HCT116 (cell line): ENCODE results near the gene KIF5A. TPM values are rescaled to one million over a fixed set of nuclear protein-coding genes. Genes with fewer than 3 reads are reported as not detected.

ENCODE experiments used
- ATAC-seq: fragments of 200-7000 bp; cut with Tn5 transposase; 2 replicates; pipeline ENCODE4 v1.9.1; 2020; ENCODE audit warnings: mild to moderate bottlenecking, moderate library complexity
- BruUV-seq: library from RNA; stranded (reverse); fragments of 400-500 nt; replicated peaks from 2 replicates; lab custom pipeline; 2021; lab: Mats Ljungman, UMichigan
- CTCF ChIA-PET: fragments of 300-600 bp; sonication (Branson Sonifier 250); formaldehyde crosslinking; loops from one replicate; lab custom pipeline; 2021; ENCODE audit warnings: antibody characterized with exemption; lab: Charles Lee
- POLR2A ChIA-PET: fragments of 300-600, 350-600 bp; sonication (Branson Sonifier 250); formaldehyde crosslinking; loops from one replicate; lab custom pipeline; 2021; ENCODE audit warnings: antibody characterized with exemption; lab: Charles Lee
- RAD21 ChIA-PET, 2 experiments: fragments of 300-600 bp; sonication (Branson Sonifier 250); formaldehyde crosslinking; loops; one replicate each; lab custom pipeline; 2023; ENCODE audit warnings: low total read pairs in 2 of 2; ENCODE audit not compliant: uncharacterized antibody in 2 of 2, unreplicated experiment in 2 of 2, low non-redundant PET in 1 of 2; lab: Charles Lee
- DNase-seq: peaks from one replicate; pipeline ENCODE4 v3.0.0-alpha.2; 2010; ENCODE audit warnings: low read depth, low spot score
- H2AFZ ChIP-seq: fragments of 200-600 bp; shearing (Covaris generic), sonication (generic); 2 replicates; pipeline ENCODE4 v1.6.1; 2017; ENCODE audit warnings: low read depth, mixed run types, mixed read lengths, antibody characterized with exemption, low read length; ENCODE audit not compliant: poor library complexity, severe bottlenecking
- H3K27ac ChIP-seq: 2 replicates; pipeline ENCODE4 v1.5.1; 2012; ENCODE audit warnings: low read depth, low read length
- H3K27me3 ChIP-seq: fragments of 200-600 bp; sonication (generic); 2 replicates; pipeline ENCODE4 v1.6.1; 2016; ENCODE audit warnings: mixed run types, low read length, mixed read lengths; ENCODE audit not compliant: insufficient read depth
- H3K36me3 ChIP-seq, 2 experiments: fragments of 200-500 bp in 1 of 2; fragments of 200-600 bp in 1 of 2; sonication (Bioruptor generic) in 1 of 2; sonication (generic) in 1 of 2; 2 replicates each; pipeline versions ENCODE4 v1.5.1 to v1.6.1; 2014 to 2016; ENCODE audit warnings: low read length in 2 of 2, inconsistent platforms in 1 of 2, mixed read lengths in 1 of 2, mixed run types in 1 of 2; ENCODE audit not compliant: insufficient read depth in 2 of 2, control insufficient read depth in 1 of 2
- H3K4me1 ChIP-seq, 2 experiments: fragments of 200-600 bp in 1 of 2; sonication (generic) in 1 of 2; 2 replicates each; pipeline versions ENCODE4 v1.5.1 to v1.6.1; 2012 to 2017; ENCODE audit warnings: low read length in 2 of 2, inconsistent platforms in 1 of 2, mild to moderate bottlenecking in 1 of 2, mixed read lengths in 1 of 2, mixed run types in 1 of 2, moderate library complexity in 1 of 2; ENCODE audit not compliant: insufficient read depth in 2 of 2, control insufficient read depth in 1 of 2
- H3K4me2 ChIP-seq: fragments of 200-600 bp; sonication (generic); 2 replicates; pipeline ENCODE4 v1.6.1; 2017; ENCODE audit warnings: mixed run types, low read length, mixed read lengths
- H3K4me3 ChIP-seq, 2 experiments: fragments of 200-600 bp in 1 of 2; sonication (generic) in 1 of 2; replicated peaks in 1 of 2; 2 replicates each; pipeline ENCODE4 v1.5.1; 2011 to 2016; ENCODE audit warnings: low read length in 2 of 2, control low read depth in 1 of 2, low read depth in 1 of 2, mild to moderate bottlenecking in 1 of 2, mixed read lengths in 1 of 2, mixed run types in 1 of 2
- H3K79me2 ChIP-seq: fragments of 200-600 bp; sonication (generic); 2 replicates; pipeline ENCODE4 v1.6.1; 2017; ENCODE audit warnings: mild to moderate bottlenecking, mixed run types, low read length, moderate library complexity, mixed read lengths; ENCODE audit not compliant: insufficient read depth
- H3K9ac ChIP-seq: fragments of 200-600 bp; sonication (generic); 2 replicates; pipeline ENCODE4 v1.6.1; 2016; ENCODE audit warnings: low read length, mixed read lengths
- H3K9me2 ChIP-seq: fragments of 200-600 bp; sonication (generic), shearing (Covaris generic); 2 replicates; pipeline ENCODE4 v1.6.1; 2017; ENCODE audit warnings: mixed run types, mild to moderate bottlenecking, moderate library complexity; ENCODE audit not compliant: insufficient read depth
- H3K9me3 ChIP-seq, 2 experiments: fragments of 200-500 bp in 1 of 2; fragments of 200-600 bp in 1 of 2; sonication (Bioruptor generic) in 1 of 2; sonication (generic) in 1 of 2; 2 replicates each; pipeline ENCODE4 v1.6.1; 2014 to 2017; ENCODE audit warnings: low read length in 2 of 2, mixed read lengths in 2 of 2, inconsistent platforms in 1 of 2, low read depth in 1 of 2, mild to moderate bottlenecking in 1 of 2, mixed run types in 1 of 2, moderate library complexity in 1 of 2; ENCODE audit not compliant: control insufficient read depth in 1 of 2, insufficient read depth in 1 of 2
- H4K20me1 ChIP-seq: fragments of 200-600 bp; sonication (generic), shearing (Covaris generic); 2 replicates; pipeline ENCODE4 v1.6.1; 2017; ENCODE audit warnings: mixed run types, mild to moderate bottlenecking, moderate library complexity; ENCODE audit not compliant: insufficient read depth
- CBX3 ChIP-seq: IDR thresholded peaks from 2 replicates; pipeline ENCODE4 v1.6.1; 2012; ENCODE audit warnings: low read depth
- CEBPB ChIP-seq: IDR thresholded peaks from 2 replicates; pipeline ENCODE4 v1.6.1; 2012; ENCODE audit warnings: low read depth
- CTCF ChIP-seq, 3 experiments: fragments of 200-600 bp in 1 of 3; sonication (generic) in 1 of 3; IDR thresholded peaks in 2 of 3; conservative IDR thresholded peaks in 1 of 3; 2 replicates each; pipeline ENCODE4 v1.5.1; 2012 to 2017; ENCODE audit warnings: low read depth in 2 of 3, low read length in 2 of 3, antibody characterized with exemption in 1 of 3, borderline replicate concordance in 1 of 3, control low read depth in 1 of 3, mild to moderate bottlenecking in 1 of 3, mixed read lengths in 1 of 3, mixed run types in 1 of 3, moderate library complexity in 1 of 3; ENCODE audit not compliant: insufficient read depth in 1 of 3
- ELF1 ChIP-seq: IDR thresholded peaks from 2 replicates; pipeline ENCODE4 v1.6.1; 2012; ENCODE audit warnings: low read depth, borderline replicate concordance
- EZH2 ChIP-seq: fragments of 200-600 bp; sonication (generic); IDR thresholded peaks from 2 replicates; pipeline ENCODE4 v1.6.1; 2017; ENCODE audit warnings: antibody characterized with exemption, mixed run types
- EZH2phosphoT487 ChIP-seq: fragments of 200-600 bp; IDR thresholded peaks from 2 replicates; pipeline ENCODE4 v1.6.1; 2018; ENCODE audit warnings: antibody characterized with exemption, borderline replicate concordance
- FOSL1 ChIP-seq: IDR thresholded peaks from 2 replicates; pipeline ENCODE4 v1.6.1; 2012; ENCODE audit warnings: low read depth
- JUND ChIP-seq: IDR thresholded peaks from 2 replicates; pipeline ENCODE4 v1.6.1; 2012
- POLR2A ChIP-seq: IDR thresholded peaks from 2 replicates; pipeline ENCODE4 v1.7.0; 2011; ENCODE audit warnings: borderline replicate concordance; ENCODE audit not compliant: insufficient read depth, insufficient read length; ENCODE audit errors: extremely low read depth
- POLR2AphosphoS5 ChIP-seq: IDR thresholded peaks from 2 replicates; pipeline ENCODE4 v1.6.1; 2011; ENCODE audit warnings: mild to moderate bottlenecking, low read depth, low read length, moderate library complexity
- SP1 ChIP-seq: IDR thresholded peaks from 2 replicates; pipeline ENCODE4 v1.6.1; 2012; ENCODE audit warnings: low read depth
- SRF ChIP-seq: IDR thresholded peaks from 2 replicates; pipeline ENCODE4 v1.6.1; 2012; ENCODE audit warnings: low read depth
- TCF7L2 ChIP-seq: IDR thresholded peaks from 2 replicates; pipeline ENCODE4 v1.7.0; 2011; ENCODE audit warnings: borderline replicate concordance, inconsistent platforms; ENCODE audit not compliant: insufficient read depth, insufficient read length; ENCODE audit errors: extremely low read depth
- intact Hi-C: fragments of 100-400 bp; cut with micrococcal nuclease; formaldehyde crosslinking; loops from 2 replicates; pipeline ENCODE4 v1.10.0; 2022
- total RNA-seq: library from RNA; stranded (reverse); gene quantifications from one replicate; pipeline ENCODE4 v1.2.1, GENCODE V29; 2021; ENCODE audit not compliant: unreplicated experiment

Gene KIF5A
- total RNA-seq, 1 experiment from 2014 or later = 5.2 TPM

GRCh38 chr12:57626111-57626920, 76.5 kb downstream of the KIF5A start:
- no peaks in the 10 kb centered on the region for H3K9me3 ChIP-seq
- TF ChIP-seq POLR2A (no peak), SRF (no peak), CBX3 (no peak), CTCF (IDR thresholded peaks at IDR 0.05 in 2 of 3, conservative IDR thresholded peaks at IDR 0.05 in 1 of 3; ENCODE audit: borderline replicate concordance in 1 of 3, insufficient read depth in 1 of 3, low read depth in 2 of 3, low read length in 2 of 3) (no peak), FOSL1 (no peak), SP1 (no peak), ELF1 (no peak), CEBPB (no peak), POLR2AphosphoS5 (no peak), TCF7L2 (no peak), JUND (no peak), EZH2 (no peak), EZH2phosphoT487 (no peak)
- TF ChIP-seq, all 23 proteins: peak for 0
- Histone ChIP-seq H3K27me3 (peaks cover 4% of the 10 kb centered on the region; the same call in 1 of the 2 replicates), H3K27ac (no peak overlapping the region), H3K36me3 (peaks cover 0 to 14% of the 10 kb centered on the region in 2 experiments; a peak in 2 of 4 replicates), H2AFZ (no peak overlapping the region), H3K9ac (no peak overlapping the region), H3K9me2 (no peaks in the 10 kb centered on the region), H3K4me1 (peaks cover 0 to under 1% of the 10 kb centered on the region in 2 experiments; a peak in 2 of 4 replicates), H3K79me2 (peaks cover 2% of the 10 kb centered on the region), H3K4me2 (no peak overlapping the region), H3K4me3 (no peak overlapping the region), H4K20me1 (no peaks in the 10 kb centered on the region)
- RAD21 ChIA-PET = no interaction called here
- POLR2A ChIA-PET = no interaction called here
- no peak for DNase-seq
- BruUV-seq = no TSS peak
- CTCF ChIA-PET = no interaction called here
- intact Hi-C loops = no loop called here
- ATAC-seq = no peak
